ENCODE results near the gene TEX44. TPM values are rescaled to one million over a fixed set of nuclear protein-coding genes. Genes with fewer than 3 reads are reported as not detected.

TEX44 gene
- total RNA-seq, result not detected

DNA sequence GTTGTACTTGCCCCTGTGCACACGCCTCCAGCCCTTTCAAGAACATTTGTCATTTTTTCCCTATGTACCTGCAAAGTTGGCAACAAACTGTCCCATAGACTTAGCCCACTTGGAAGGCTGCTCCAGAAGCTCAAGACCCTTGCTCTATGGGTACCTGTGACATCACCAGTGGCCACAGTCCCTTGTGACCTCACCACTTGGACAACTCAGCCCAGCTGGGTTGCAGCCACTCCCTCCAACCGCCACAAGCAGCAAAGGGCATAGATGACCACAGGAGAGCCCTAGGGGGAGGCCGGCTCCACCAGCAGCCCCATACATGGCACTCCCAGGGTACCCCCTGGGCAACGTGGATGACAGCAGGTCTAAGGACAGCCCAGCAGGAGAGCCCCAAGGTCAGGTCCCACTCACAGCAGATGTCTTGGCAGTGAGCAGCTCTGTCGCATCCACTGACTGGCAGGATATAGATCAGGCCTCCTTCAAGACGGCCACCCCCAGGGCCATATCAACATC, at the start of gene TEX44:
TEX44 (plus strand) TSS at position 229 of the 510 bp plus-strand sequence; CDS start at position 317, 88 bp downstream.
- ATAC-seq (ENCODE audit: low FRiP score), result no peak

GRCh38 chr2:231545105-231545902, 47.4 kb upstream of the TEX44 start:
- no peak for DNase-seq (ENCODE audit: low spot score)
- peak; percentile 47 for ATAC-seq (ENCODE audit: low FRiP score)

More for the DNA sequence above, at the start of gene TEX44:
- TF ChIP-seq, protein P1, sequence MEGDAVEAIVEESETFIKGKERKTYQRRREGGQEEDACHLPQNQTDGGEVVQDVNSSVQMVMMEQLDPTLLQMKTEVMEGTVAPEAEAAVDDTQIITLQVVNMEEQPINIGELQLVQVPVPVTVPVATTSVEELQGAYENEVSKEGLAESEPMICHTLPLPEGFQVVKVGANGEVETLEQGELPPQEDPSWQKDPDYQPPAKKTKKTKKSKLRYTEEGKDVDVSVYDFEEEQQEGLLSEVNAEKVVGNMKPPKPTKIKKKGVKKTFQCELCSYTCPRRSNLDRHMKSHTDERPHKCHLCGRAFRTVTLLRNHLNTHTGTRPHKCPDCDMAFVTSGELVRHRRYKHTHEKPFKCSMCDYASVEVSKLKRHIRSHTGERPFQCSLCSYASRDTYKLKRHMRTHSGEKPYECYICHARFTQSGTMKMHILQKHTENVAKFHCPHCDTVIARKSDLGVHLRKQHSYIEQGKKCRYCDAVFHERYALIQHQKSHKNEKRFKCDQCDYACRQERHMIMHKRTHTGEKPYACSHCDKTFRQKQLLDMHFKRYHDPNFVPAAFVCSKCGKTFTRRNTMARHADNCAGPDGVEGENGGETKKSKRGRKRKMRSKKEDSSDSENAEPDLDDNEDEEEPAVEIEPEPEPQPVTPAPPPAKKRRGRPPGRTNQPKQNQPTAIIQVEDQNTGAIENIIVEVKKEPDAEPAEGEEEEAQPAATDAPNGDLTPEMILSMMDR (IDR thresholded peaks at IDR 0.05), result no peak
- DNase-seq (ENCODE audit: low spot score), result no peak

DNA sequence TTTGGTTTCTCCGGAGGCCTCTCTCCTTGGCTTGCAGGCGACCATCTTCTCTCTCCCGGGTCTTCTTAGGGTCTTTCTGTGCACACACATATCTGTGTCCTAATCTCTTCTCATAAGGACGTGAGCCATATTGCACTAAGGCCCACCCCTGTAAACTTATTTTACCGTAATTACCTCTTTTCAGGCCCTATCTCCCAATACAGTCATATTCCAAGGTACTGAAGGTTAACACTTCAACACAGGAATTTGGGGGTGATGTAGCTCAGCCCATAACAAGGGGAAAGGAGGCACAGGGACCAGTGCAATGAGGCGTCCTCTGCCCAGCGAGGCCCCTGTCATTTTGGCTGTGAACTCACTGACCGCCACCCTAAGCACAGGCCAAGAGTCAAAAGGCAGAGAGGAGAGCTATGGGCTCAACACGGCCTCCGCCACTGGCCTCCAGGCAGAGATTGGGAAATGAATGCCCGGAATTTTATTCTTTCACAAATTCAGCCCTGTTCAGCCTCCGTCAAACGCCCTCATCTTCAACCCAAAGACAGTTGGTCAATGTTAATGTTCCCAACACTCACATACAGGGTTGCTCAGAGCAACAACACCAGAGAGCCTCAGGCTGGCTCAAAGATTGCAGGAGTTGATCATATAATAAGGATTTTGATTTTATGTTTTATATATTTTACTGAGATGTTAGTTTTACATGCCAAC, 46.5 kb upstream of the TEX44 start:
- TF ChIP-seq, protein P1 (IDR thresholded peaks at IDR 0.05), result no peak
- DNase-seq (ENCODE audit: low spot score) (no peak), ATAC-seq (ENCODE audit: low FRiP score) (no peak)

More at GRCh38 chr2:231545105-231545902, 47.4 kb upstream of the TEX44 start:
- TF ChIP-seq, protein P1 (IDR thresholded peaks at IDR 0.05), result no peak

- ATAC-seq (ENCODE audit: low FRiP score), result no peak
- no peak for DNase-seq (ENCODE audit: low spot score)
- TF ChIP-seq, protein P1 (IDR thresholded peaks at IDR 0.05), result no peak
Observed at GRCh38 chr2:231547315-231548110, 45.2 kb upstream of the TEX44 start.

DNA sequence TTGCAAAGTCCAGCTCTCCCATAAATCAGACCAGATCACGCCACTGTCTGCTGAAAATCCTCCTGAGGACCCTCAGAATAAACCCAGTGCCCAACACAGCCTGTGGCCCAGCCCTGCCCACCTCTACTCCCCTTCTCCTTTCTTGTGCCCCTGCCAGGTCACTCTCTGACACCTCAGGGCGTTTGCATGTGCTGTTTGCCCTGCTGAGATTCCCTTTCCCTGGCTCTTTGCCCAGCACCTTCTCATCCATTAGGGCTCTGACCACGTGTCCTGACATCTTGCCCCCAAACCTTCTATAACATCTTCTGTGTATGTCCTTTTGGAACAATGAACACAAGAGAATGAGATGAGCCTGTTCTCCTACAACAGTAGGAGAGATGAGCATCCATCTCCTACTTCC, 43.9 kb upstream of the TEX44 start:
- DNase-seq (ENCODE audit: low spot score) (no peak), ATAC-seq (ENCODE audit: low FRiP score) (no peak)
- TF ChIP-seq, protein P1 (IDR thresholded peaks at IDR 0.05), result no peak

GRCh38 chr2:231549446-231550239, 43.0 kb upstream of the TEX44 start:
- ATAC-seq (ENCODE audit: low FRiP score) (no peak), DNase-seq (ENCODE audit: low spot score) (no peak)
- TF ChIP-seq, protein P1 (IDR thresholded peaks at IDR 0.05), result no peak
